Heart left ventricle (tissue), 16 donors: Measurements from ENCODE around the gene RGS2. TPM values are rescaled to one million over a fixed set of nuclear protein-coding genes. Genes with fewer than 3 reads are reported as not detected.

Source experiments
- ATAC-seq, 4 donors: fragments of 200-7000 bp; cut with Tn5 transposase; one replicate each; pipeline ENCODE4 v1.9.1; 2020 to 2022; ENCODE audit warnings: moderate library complexity in 4 of 4, mild to moderate bottlenecking in 3 of 4, moderate number of reproducible peaks in 1 of 4
- DNase-seq, 5 donors: peaks; one replicate each; pipeline ENCODE4 v3.0.0-alpha.2; 2020
- H3K27ac ChIP-seq, 12 donors: fragments of 200-600 bp; sonication (generic) in 4 of 12; one replicate each; pipeline versions ENCODE4 v1.5.0 to v1.8.0; 2016 to 2022; ENCODE audit warnings: mild to moderate bottlenecking in 2 of 12
- H3K27me3 ChIP-seq, 9 donors: fragments of 200-600 bp; sonication (generic) in 2 of 9; one replicate each; pipeline versions ENCODE4 v1.5.1 to v1.8.0; 2016 to 2022; ENCODE audit warnings: mild to moderate bottlenecking in 3 of 9
- H3K36me3 ChIP-seq, 9 donors: fragments of 200-600 bp; sonication (generic) in 2 of 9; one replicate each; pipeline versions ENCODE4 v1.5.0 to v1.8.0; 2018 to 2022; ENCODE audit warnings: mild to moderate bottlenecking in 2 of 9
- H3K4me1 ChIP-seq, 12 donors: fragments of 200-600 bp; sonication (generic) in 4 of 12; one replicate each; pipeline versions ENCODE4 v1.5.0 to v1.8.0; 2016 to 2022; ENCODE audit warnings: mild to moderate bottlenecking in 3 of 12
- H3K4me3 ChIP-seq, 12 donors: fragments of 200-600 bp; sonication (generic) in 4 of 12; one replicate each; pipeline versions ENCODE4 v1.5.0 to v1.8.0; 2017 to 2022; ENCODE audit warnings: mild to moderate bottlenecking in 9 of 12, moderate library complexity in 4 of 12
- H3K9me3 ChIP-seq, 12 donors: fragments of 200-600 bp; sonication (generic) in 4 of 12; one replicate each; pipeline versions ENCODE4 v1.5.0 to v1.8.0; 2016 to 2022; ENCODE audit warnings: mild to moderate bottlenecking in 1 of 12
- CTCF ChIP-seq, 12 donors: fragments of 200-600 bp; sonication (generic) in 4 of 12; IDR thresholded peaks; one replicate each; pipeline versions ENCODE4 v1.5.0 to v1.8.0; 2018 to 2022; ENCODE audit warnings: antibody characterized with exemption in 12 of 12, mild to moderate bottlenecking in 5 of 12
- POLR2A ChIP-seq, 2 donors: fragments of 450-650 bp; IDR thresholded peaks; one replicate each; pipeline ENCODE4 v1.6.1; 2017; ENCODE audit warnings: antibody characterized with exemption in 2 of 2, mild to moderate bottlenecking in 2 of 2, moderate library complexity in 2 of 2
- WGBS, 4 donors: extraction: QIAGEN DNeasy Blood & Tissue Kit in 2 of 4; methylation state at CpG; one replicate each; pipeline versions ENCODE4 v1.1.5 to v1.1.7; 2013 to 2018; 5-methylcytosine and 5-hydroxymethylcytosine counted together
- intact Hi-C, 10 donors: fragments of 100-400 bp; cut with DNase I; formaldehyde crosslinking; loops; one replicate each; pipeline versions ENCODE4 v1.11.1 to v1.14.2; 2022
- polyA plus RNA-seq, 2 donors: library from polyadenylated mRNA; stranded (reverse); fragments of 200-250 nt; gene quantifications; one replicate each; pipeline ENCODE4 v1.2.3, GENCODE V29; 2013
- total RNA-seq, 9 donors: library from RNA; depleted of rRNA in 2 of 9; stranded (reverse); fragments of >200 nt in 2 of 9; fragmentation: NEBNext Ultra II Directional in 3 of 9; extraction: Animal tissue kit (Norgen Biotek cat#: 25700) in 3 of 9; gene quantifications; one replicate each; pipeline versions ENCODE4 v1.1.0 to v1.2.4, GENCODE V29; 2016 to 2023
- donor health status: ischemic (EF 13 %, LVEDD 7.1; RV severe dilation, severe dysfunction).
- donor health status: healthy with polysubstance abuse.
- donor health status: DM: no; HTN: yes; CAD: no.
- donor health status: DM: no; HTN: no; CAD: no.
- donor health status: ischemic (EF 25% LVEDD 6.9; RV normal size, moderate dysfunction).
- donor health status: ischemic (EF 25% LVEDD 5.7; RV mildly dilated, moderate dysfunction).
- donor health status: healthy.
- donor health status: DM: yes; HTN: yes; CAD: no.
- donor health status: ischemic (EF 35%, LVEDD 5.7; RV mildly dilated, moderate dysfunction).
- donor health status: nonischemic (EF 11% LVEDD 7.7; RV severe dilation, severe dysfunction).
- donor health status: DM: yes; HTN: yes; CAD: no.
- donor health status: PGD.
- donor health status: ischemic (EF 29% LVEDD 5.4; RV normal size, mild dysfunction).
- donor health status: nonischemic (EF 23%, LVEDD 6.1; RV moderate dilation, normal function).

RGS2 gene
- total and polyA plus RNA-seq, 11 donors = 7.6 to 32.6 (median 12.7) TPM

GRCh38 chr1:192767798-192768197 lies 41.0 kb upstream of the RGS2 start:
- Histone ChIP-seq H3K4me1 (peaks cover 0 to 5% (median 0%) of the 10 kb centered on the region in 12 donors), H3K27me3 (no peaks in the 10 kb centered on the region), H3K36me3 (no peaks in the 10 kb centered on the region), H3K4me3 (no peak overlapping the region), H3K27ac (no peak overlapping the region), H3K9me3 (no peaks in the 10 kb centered on the region)
- no peak for DNase-seq
- 40 to 60% (median 56%) methylated on average over 2 of the region's 2 CpGs for WGBS, 4 donors
- TF ChIP-seq CTCF (IDR thresholded peaks at IDR 0.05) (no peak), POLR2A (IDR thresholded peaks at IDR 0.05) (no peak)
- ATAC-seq = peak in 3 of 4 donors; percentile 62 to 78 (median 73)
- intact Hi-C loops = no loop called here

- Histone ChIP-seq H3K27me3 (no peaks in the 10 kb centered on the region), H3K36me3 (no peaks in the 10 kb centered on the region), H3K4me3 (no peak overlapping the region), H3K4me1 (peaks cover 0 to 5% (median 0%) of the 10 kb centered on the region in 12 donors), H3K9me3 (no peaks in the 10 kb centered on the region), H3K27ac (peak overlapping the region in 1 of 12 donors; percentile 1)
- no peak for ATAC-seq
- intact Hi-C loops = no loop called here
- DNase-seq = no peak
- no peak for TF ChIP-seq POLR2A (IDR thresholded peaks at IDR 0.05)
- TF ChIP-seq CTCF (IDR thresholded peaks at IDR 0.05) = no peak
These were observed 40.4 kb upstream of the RGS2 start for GRCh38 chr1:192768463-192768862.

GRCh38 chr1:192771341-192771740 lies 37.5 kb upstream of the RGS2 start:
- intact Hi-C loops = no loop called here
- H3K36me3 ChIP-seq = no peaks in the 10 kb centered on the region
- TF ChIP-seq POLR2A (IDR thresholded peaks at IDR 0.05) = no peak
- TF ChIP-seq CTCF (IDR thresholded peaks at IDR 0.05) = no peak
- 80 to 91% (median 86%) methylated on average over 4 of the region's 4 CpGs for WGBS, 4 donors
- H3K4me3 ChIP-seq = no peak overlapping the region
- DNase-seq (no peak), ATAC-seq (peak in 1 of 4 donors; percentile 46)
- H3K27ac ChIP-seq = no peak overlapping the region
- H3K4me1 ChIP-seq = peaks cover 0 to 5% (median 0%) of the 10 kb centered on the region in 12 donors
- no peaks in the 10 kb centered on the region for H3K27me3 ChIP-seq
- no peaks in the 10 kb centered on the region for H3K9me3 ChIP-seq

- no peaks in the 10 kb centered on the region for H3K4me1 ChIP-seq
- no peak for ATAC-seq
- no peak overlapping the region for H3K27ac ChIP-seq
- WGBS, 4 donors = 71 to 80% (median 73%) methylated on average over 2 of the region's 2 CpGs
- H3K27me3 ChIP-seq = no peaks in the 10 kb centered on the region
- peaks cover 0 to 11% (median 0%) of the 10 kb centered on the region in 12 donors for H3K9me3 ChIP-seq
- no peaks in the 10 kb centered on the region for H3K36me3 ChIP-seq
- no peak overlapping the region for H3K4me3 ChIP-seq
- no peak for DNase-seq
- intact Hi-C loops = no loop called here
- TF ChIP-seq CTCF (IDR thresholded peaks at IDR 0.05) (no peak), POLR2A (IDR thresholded peaks at IDR 0.05) (no peak)
These were observed 33.2 kb upstream of the RGS2 start for GRCh38 chr1:192775631-192776030.
